Kidney (tissue), 14 donors: ENCODE results near the gene TCF4. TPM values are rescaled to one million over a fixed set of nuclear protein-coding genes. Genes with fewer than 3 reads are reported as not detected.
A peak's percentile ranks its signal among the peaks of the same experiment; 100 is the strongest.

Experiments used
- DNase-seq, 5 donors: peaks; one replicate each; pipeline ENCODE4 v3.0.0-alpha.2; 2013 to 2020
- FAIRE-seq: peaks from 2 replicates; lab custom pipeline; 2012; peaks lifted over from hg19 to GRCh38; lab: Jason Lieb, UNC
- H3K27ac ChIP-seq, 2 donors: one replicate each; pipeline ENCODE4 v1.7.0; 2013; ENCODE audit warnings: low read depth in 2 of 2, low read length in 2 of 2, inconsistent platforms in 1 of 2
- H3K27me3 ChIP-seq: one replicate; pipeline ENCODE4 v1.7.1; 2013; ENCODE audit warnings: low read length, inconsistent platforms; ENCODE audit not compliant: control insufficient read depth, insufficient read depth
- H3K36me3 ChIP-seq, 3 donors: one replicate each; pipeline versions ENCODE4 v1.7.0 to v1.7.1; 2013; ENCODE audit warnings: low read length in 3 of 3, control low read depth in 1 of 3, inconsistent platforms in 1 of 3; ENCODE audit not compliant: insufficient read depth in 3 of 3, control insufficient read depth in 2 of 3
- H3K4me1 ChIP-seq, 3 donors: one replicate each; pipeline versions ENCODE4 v1.7.0 to v1.7.1; 2013; ENCODE audit warnings: low read length in 3 of 3, inconsistent platforms in 1 of 3, low read depth in 1 of 3; ENCODE audit not compliant: control insufficient read depth in 2 of 3, insufficient read depth in 2 of 3
- H3K4me3 ChIP-seq, 3 donors: one replicate each; pipeline versions ENCODE4 v1.7.0 to v1.8.1; 2013; ENCODE audit warnings: low read length in 3 of 3, control low read depth in 1 of 3, inconsistent platforms in 1 of 3
- H3K9ac ChIP-seq, 3 donors: one replicate each; pipeline versions ENCODE4 v1.7.0 to v1.7.1; 2013; ENCODE audit warnings: low read length in 3 of 3, control low read depth in 1 of 3, inconsistent platforms in 1 of 3
- H3K9me3 ChIP-seq, 3 donors: one replicate each; pipeline versions ENCODE4 v1.7.0 to v1.7.1; 2013; ENCODE audit warnings: low read length in 3 of 3, control low read depth in 1 of 3, inconsistent platforms in 1 of 3; ENCODE audit not compliant: control insufficient read depth in 2 of 3, insufficient read depth in 1 of 3
- intact Hi-C: fragments of 100-400 bp; cut with DNase I; formaldehyde crosslinking; loops from one replicate; pipeline ENCODE4 v1.11.1; 2022
- polyA plus RNA-seq: library from polyadenylated mRNA; stranded (reverse); fragments of 350-450 nt; fragmentation: Illumina TruSeq; extraction: RNeasy Lipid Tissue Mini Kit (QIAGEN cat#74804); gene quantifications from one replicate; pipeline ENCODE4 v1.2.3, GENCODE V29; 2014; ENCODE audit warnings: low read depth, low replicate concordance; ENCODE audit not compliant: insufficient read depth
- total RNA-seq: library from RNA; stranded (reverse); fragmentation: NEBNext Ultra II Directional; extraction: Animal tissue kit (Norgen Biotek cat#: 25700); gene quantifications from one replicate; pipeline ENCODE4 v1.2.1, GENCODE V29; 2021
- TF ChIP-seq, protein P1 (sequence below): IDR thresholded peaks from 3 replicates; pipeline ENCODE4 v1.5.1; 2012; ENCODE audit warnings: mild to moderate bottlenecking, moderate library complexity, borderline replicate concordance; ENCODE audit not compliant: insufficient read depth; ENCODE audit errors: extremely low read depth
- donor health status: control.
- donor health status: control.
- donor health status: control.
- donor health status: control.
- donor health status: control.
- donor health status: DM: yes; HTN: yes; CAD: no.
- donor health status: Normal renal cell carcinoma (clear cell type).

TCF4 gene
- total and polyA plus RNA-seq, 2 donors from 2014 or later = 4.4 to 60.3 TPM

DNA sequence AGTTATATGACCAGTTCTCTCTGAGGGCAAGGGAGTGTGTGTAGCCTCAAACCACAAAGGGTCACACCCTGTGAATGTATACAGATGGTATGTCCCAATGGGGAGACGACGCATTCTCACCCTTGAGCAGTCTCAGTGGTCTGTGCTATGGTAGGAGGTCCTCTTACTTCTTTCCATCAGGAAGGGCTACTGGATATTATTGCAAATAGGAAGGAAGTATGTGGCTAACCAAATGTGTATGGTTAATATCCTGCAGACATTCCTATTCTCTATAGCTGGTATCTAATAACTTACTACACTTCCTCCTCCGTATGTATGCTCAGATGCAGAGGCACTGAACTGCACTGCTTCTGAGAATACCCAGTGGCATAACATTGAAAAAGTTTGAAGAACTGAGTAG lies 322.0 kb downstream of the TCF4 start:
- Histone ChIP-seq H3K9ac (no peak overlapping the region), H3K27ac (no peak overlapping the region)
- intact Hi-C loops = no loop called here

DNA sequence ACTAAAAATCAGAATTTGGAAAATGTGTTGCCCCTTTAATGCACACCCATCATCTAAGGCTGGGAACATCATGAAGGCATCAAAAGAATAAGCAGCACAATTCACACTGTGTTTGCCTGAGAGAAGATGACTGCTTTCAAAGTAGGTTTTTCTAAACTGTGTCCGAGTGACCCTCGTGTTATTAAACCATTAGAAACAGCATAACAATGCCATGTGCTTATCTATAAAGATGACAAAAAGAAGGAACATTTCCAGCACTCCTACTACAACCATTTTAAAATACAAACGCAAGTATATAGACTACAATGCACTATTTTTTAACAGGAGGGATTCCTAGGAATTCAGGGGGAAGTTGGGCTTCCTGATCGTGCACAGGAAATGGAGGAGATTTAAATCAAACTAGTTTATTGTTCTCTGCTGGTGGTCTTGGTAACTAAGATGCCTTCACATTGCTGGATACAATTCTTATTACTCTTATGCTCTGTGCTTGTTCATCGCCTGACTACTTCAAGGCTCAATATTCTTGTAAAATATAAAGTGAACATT lies 322.8 kb downstream of the TCF4 start:
- no peak for FAIRE-seq
- H3K9ac ChIP-seq = no peak overlapping the region
- peaks cover 0 to 11% (median 0%) of the 10 kb centered on the region in 3 donors for H3K36me3 ChIP-seq

More for the DNA sequence above, 322.0 kb downstream of the TCF4 start:
- H3K27me3 ChIP-seq = no peaks in the 10 kb centered on the region
- DNase-seq (peak in 1 of 5 donors; percentile 22), FAIRE-seq (no peak)
- H3K9me3 ChIP-seq = no peaks in the 10 kb centered on the region
- H3K36me3 ChIP-seq = peaks cover 0 to 9% (median 0%) of the 10 kb centered on the region in 3 donors
- TF ChIP-seq, protein P1, sequence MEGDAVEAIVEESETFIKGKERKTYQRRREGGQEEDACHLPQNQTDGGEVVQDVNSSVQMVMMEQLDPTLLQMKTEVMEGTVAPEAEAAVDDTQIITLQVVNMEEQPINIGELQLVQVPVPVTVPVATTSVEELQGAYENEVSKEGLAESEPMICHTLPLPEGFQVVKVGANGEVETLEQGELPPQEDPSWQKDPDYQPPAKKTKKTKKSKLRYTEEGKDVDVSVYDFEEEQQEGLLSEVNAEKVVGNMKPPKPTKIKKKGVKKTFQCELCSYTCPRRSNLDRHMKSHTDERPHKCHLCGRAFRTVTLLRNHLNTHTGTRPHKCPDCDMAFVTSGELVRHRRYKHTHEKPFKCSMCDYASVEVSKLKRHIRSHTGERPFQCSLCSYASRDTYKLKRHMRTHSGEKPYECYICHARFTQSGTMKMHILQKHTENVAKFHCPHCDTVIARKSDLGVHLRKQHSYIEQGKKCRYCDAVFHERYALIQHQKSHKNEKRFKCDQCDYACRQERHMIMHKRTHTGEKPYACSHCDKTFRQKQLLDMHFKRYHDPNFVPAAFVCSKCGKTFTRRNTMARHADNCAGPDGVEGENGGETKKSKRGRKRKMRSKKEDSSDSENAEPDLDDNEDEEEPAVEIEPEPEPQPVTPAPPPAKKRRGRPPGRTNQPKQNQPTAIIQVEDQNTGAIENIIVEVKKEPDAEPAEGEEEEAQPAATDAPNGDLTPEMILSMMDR = no peak
- no peak overlapping the region for H3K4me3 ChIP-seq
- H3K4me1 ChIP-seq = no peaks in the 10 kb centered on the region

DNA sequence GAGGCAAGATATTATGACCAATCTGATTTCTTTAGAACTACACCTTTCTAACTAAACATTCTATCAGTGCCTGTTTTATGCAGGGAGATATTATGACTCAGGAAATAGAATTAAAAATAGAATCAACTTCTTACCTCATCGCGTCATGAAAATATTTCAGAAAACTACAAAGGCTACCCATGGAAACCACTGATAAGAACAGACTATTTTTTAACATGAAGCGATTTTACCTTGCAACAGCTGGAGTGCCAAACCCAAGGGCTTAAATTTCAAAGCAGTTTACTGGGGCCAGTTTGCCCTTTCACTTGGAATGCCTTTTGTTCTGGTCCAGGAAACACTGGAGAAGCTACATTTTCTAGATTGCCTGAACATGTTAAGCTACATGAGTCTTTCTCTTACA lies 323.9 kb downstream of the TCF4 start:
- H3K27ac ChIP-seq = no peak overlapping the region
- FAIRE-seq = no peak
- no peak overlapping the region for H3K9ac ChIP-seq
- no peaks in the 10 kb centered on the region for H3K9me3 ChIP-seq
- H3K4me1 ChIP-seq = no peaks in the 10 kb centered on the region
- H3K27me3 ChIP-seq = no peaks in the 10 kb centered on the region
- TF ChIP-seq, protein P1 = no peak
- no peak overlapping the region for H3K4me3 ChIP-seq
- peaks cover 0 to 6% (median 0%) of the 10 kb centered on the region in 3 donors for H3K36me3 ChIP-seq
- peak in 3 of 5 donors; percentile 53 to 81 (median 81) for DNase-seq
- intact Hi-C loops = no loop called here

More for the DNA sequence above, 322.8 kb downstream of the TCF4 start:
- intact Hi-C loops = no loop called here
- H3K4me1 ChIP-seq = no peaks in the 10 kb centered on the region
- peak in 2 of 5 donors; percentile 61 to 78 for DNase-seq
- no peaks in the 10 kb centered on the region for H3K27me3 ChIP-seq
- H3K4me3 ChIP-seq = no peak overlapping the region
- TF ChIP-seq, protein P1 = no peak
- no peak overlapping the region for H3K27ac ChIP-seq
- H3K9me3 ChIP-seq = no peaks in the 10 kb centered on the region

DNA sequence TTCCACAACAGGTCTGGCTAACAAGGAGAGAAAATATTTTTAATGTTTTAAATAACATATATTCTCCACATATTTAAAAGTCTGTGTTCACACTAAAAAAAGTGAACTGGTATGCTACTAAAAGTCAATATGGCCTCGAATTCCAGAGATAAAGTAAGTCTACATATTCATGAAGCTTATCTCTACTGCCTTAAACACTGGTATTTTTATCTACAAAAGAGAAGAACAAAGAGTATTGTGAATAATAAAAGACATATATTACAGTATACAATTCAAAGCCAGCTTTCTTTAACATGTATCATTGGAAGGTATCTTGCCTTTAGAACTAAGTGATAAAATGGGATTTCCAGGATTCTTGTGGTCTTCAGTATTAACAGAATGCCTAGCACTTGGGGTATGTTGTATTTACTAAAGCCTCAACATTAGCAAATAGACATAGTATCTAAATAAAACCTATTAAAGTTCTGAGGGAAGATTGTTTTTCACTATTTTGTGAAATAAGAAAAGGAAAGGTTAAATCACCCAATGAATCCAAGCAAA lies 325.9 kb downstream of the TCF4 start:
- TF ChIP-seq, protein P1 = no peak
- H3K4me1 ChIP-seq = no peaks in the 10 kb centered on the region
- H3K27ac ChIP-seq = no peak overlapping the region
- H3K9me3 ChIP-seq = no peaks in the 10 kb centered on the region
- H3K9ac ChIP-seq = no peak overlapping the region
- FAIRE-seq = no peak
- no peak overlapping the region for H3K4me3 ChIP-seq
- no peaks in the 10 kb centered on the region for H3K27me3 ChIP-seq
- peaks cover 0 to 2% (median 0%) of the 10 kb centered on the region in 3 donors for H3K36me3 ChIP-seq
- intact Hi-C loops = no loop called here
- no peak for DNase-seq
